K562 (cell line): Measurements from ENCODE around the gene SYNGR1.

Experiments used
- L3MBTL2 ChIP-seq: fragments of 450-650 bp; IDR thresholded peaks from 2 replicates; pipeline ENCODE4 v1.6.1; 2016; ENCODE audit warnings: mild to moderate bottlenecking, moderate library complexity
- RAD21 ChIP-seq, 2 experiments: fragments of 250-450 bp in 1 of 2; fragments of 450-650 bp in 1 of 2; sonication (Bioruptor Pico) in 1 of 2; formaldehyde crosslinking in 1 of 2; IDR thresholded peaks in 1 of 2; conservative IDR thresholded peaks in 1 of 2; 2 replicates each; pipeline versions ENCODE4 v1.4.0 to v1.8.0; 2020 to 2022; ENCODE audit warnings: mild to moderate bottlenecking in 2 of 2, moderate library complexity in 1 of 2
- RCOR1 ChIP-seq, 2 experiments: IDR thresholded peaks; 2 replicates each; pipeline ENCODE4 v1.6.1; 2012; ENCODE audit warnings: low read depth in 2 of 2, low read length in 2 of 2, borderline replicate concordance in 1 of 2, improper control_type of control experiment in 1 of 2

DNA sequence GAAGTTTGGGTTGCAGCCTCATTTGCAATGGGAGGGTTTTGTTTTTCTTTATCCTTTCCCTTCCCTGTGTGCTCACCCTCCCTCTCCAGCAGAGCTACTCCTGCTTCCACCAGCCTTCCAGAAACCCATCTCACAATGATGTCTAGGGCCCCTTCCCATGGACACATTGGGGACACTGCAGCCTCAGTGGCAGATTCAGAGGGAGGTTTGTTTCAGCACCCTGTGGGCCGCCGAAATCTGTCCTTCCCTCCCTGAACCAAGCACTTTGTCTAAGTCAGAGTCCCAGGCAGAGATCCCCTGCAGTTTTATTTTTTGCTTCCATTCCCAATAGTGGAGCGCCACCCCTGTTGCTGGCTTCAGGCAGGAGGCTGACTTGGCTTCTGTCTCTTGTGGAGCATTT lies 8.6 kb upstream of the SYNGR1 start:
- TF ChIP-seq RAD21 (CRISPR knock-in tag; conservative IDR thresholded peaks at IDR 0.05 in 1 of 2, IDR thresholded peaks at IDR 0.05 in 1 of 2): no peak
- TF ChIP-seq RCOR1 (IDR thresholded peaks at IDR 0.05; ENCODE audit: borderline replicate concordance in 1 of 2, low read depth in 2 of 2, low read length in 2 of 2): no peak
- TF ChIP-seq L3MBTL2: no peak
